RWPE2 (cell line): ENCODE results near the gene MBNL2.

ENCODE experiments used
- ATAC-seq: fragments of 200-7000 bp; cut with Tn5 transposase; 3 replicates; pipeline ENCODE4 v1.9.1; 2021; ENCODE audit warnings: low read depth
- DNase-seq: peaks from one replicate; pipeline ENCODE4 v3.0.0-alpha.2; 2020; ENCODE audit warnings: low spot score
- H3K27ac ChIP-seq: fragments of 450-650 bp; 2 replicates; pipeline ENCODE4 v1.5.1; 2017; ENCODE audit warnings: mild to moderate bottlenecking; ENCODE audit not compliant: poor library complexity, severe bottlenecking
- H3K27me3 ChIP-seq: fragments of 250-450 bp; sonication (Bioruptor Pico); 2 replicates; pipeline ENCODE4 v1.5.1; 2021; ENCODE audit warnings: mild to moderate bottlenecking, moderate library complexity; ENCODE audit not compliant: insufficient read depth, poor library complexity, severe bottlenecking
- H3K36me3 ChIP-seq: fragments of 250-450 bp; sonication (Bioruptor Pico); 2 replicates; pipeline ENCODE4 v1.5.1; 2020; ENCODE audit warnings: low read depth, mild to moderate bottlenecking, moderate library complexity
- H3K4me1 ChIP-seq: fragments of 250-450 bp; sonication (Bioruptor Pico); 2 replicates; pipeline ENCODE4 v1.5.1; 2021; ENCODE audit warnings: mild to moderate bottlenecking, moderate library complexity; ENCODE audit not compliant: insufficient read depth, poor library complexity, severe bottlenecking
- H3K4me3 ChIP-seq: fragments of 250-450 bp; sonication (Bioruptor Pico); 2 replicates; pipeline ENCODE4 v1.5.1; 2021; ENCODE audit warnings: mild to moderate bottlenecking, moderate library complexity; ENCODE audit not compliant: severe bottlenecking
- H3K9me3 ChIP-seq: fragments of 250-450 bp; sonication (Bioruptor Pico); 2 replicates; pipeline ENCODE4 v1.5.1; 2021; ENCODE audit warnings: mild to moderate bottlenecking, moderate library complexity; ENCODE audit not compliant: severe bottlenecking
- CTCF ChIP-seq: fragments of 450-650 bp; IDR thresholded peaks from one replicate; pipeline ENCODE4 v1.5.1; 2017; ENCODE audit warnings: mild to moderate bottlenecking, moderate library complexity; ENCODE audit not compliant: poor library complexity, severe bottlenecking

Gene MBNL2

GRCh38 chr13:97221046-97221445, 1.1 kb upstream of the MBNL2 start:
- no peak for TF ChIP-seq CTCF
- peaks cover 18% of the 10 kb centered on the region for H3K4me1 ChIP-seq
- H3K36me3 ChIP-seq: no peaks in the 10 kb centered on the region
- no peak overlapping the region for H3K4me3 ChIP-seq
- ATAC-seq (no peak), DNase-seq (no peak)
- H3K9me3 ChIP-seq: no peaks in the 10 kb centered on the region
- no peaks in the 10 kb centered on the region for H3K27me3 ChIP-seq
- peak overlapping the region; percentile 70 for H3K27ac ChIP-seq

DNA sequence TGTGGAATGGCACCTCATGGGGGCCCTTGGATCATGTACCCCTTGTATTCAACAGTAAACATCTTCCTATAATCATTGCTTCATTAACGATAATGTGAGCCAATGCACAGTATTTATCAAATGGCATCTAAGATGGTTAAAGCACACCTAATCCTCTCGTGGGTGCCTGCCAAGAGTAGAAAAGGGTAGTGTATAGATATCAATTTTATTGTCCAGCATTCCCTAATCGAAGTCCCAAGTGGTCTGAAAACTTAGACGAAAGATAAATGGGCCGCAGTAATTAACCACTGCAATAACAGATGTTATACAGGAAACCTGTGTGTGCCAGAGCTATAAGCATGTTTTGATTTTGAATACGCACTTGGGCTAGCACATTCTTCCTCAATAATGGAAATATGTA, 667 bp upstream of the MBNL2 start:
- no peak for TF ChIP-seq CTCF
- H3K27me3 ChIP-seq: no peaks in the 10 kb centered on the region
- DNase-seq (no peak), ATAC-seq (no peak)
- H3K4me3 ChIP-seq: peak overlapping the region; percentile 50
- H3K27ac ChIP-seq: peak overlapping the region; percentile 70
- H3K9me3 ChIP-seq: no peaks in the 10 kb centered on the region
- peaks cover 22% of the 10 kb centered on the region for H3K4me1 ChIP-seq
- no peaks in the 10 kb centered on the region for H3K36me3 ChIP-seq

DNA sequence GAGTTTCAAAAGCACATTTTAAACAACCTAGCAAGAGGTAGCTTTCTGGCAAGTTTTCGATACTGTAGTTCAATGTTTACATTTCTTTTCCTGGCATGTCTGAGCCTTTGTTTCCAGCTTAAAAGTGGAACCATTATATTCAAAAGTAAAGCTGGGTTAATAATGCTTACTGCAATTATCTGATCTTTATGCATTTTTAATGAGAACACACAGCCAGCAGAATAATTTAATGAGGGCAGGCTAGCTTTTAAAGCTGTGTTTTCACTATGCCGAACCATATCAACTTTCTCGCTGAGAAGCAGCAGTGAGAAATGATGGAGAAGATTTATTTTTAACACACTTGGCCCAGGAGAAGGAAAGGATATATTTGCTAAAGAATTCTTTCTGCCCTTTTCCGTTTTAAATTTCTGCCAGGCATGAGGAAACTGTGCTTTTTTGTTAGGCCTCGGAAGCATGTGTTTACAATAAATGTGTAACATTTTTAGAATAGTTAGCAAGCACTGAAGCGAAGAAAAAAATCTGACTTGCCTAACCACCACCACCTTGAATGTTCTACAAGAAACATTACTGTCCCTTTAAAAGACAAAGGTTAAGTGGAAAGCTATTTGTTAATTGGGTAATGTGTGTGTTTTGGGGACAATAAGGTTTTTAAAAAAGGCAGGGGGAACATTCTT, 1.0 kb downstream of the MBNL2 start:
- Histone ChIP-seq H3K27me3 (no peaks in the 10 kb centered on the region), H3K4me1 (peaks cover 24% of the 10 kb centered on the region), H3K36me3 (no peaks in the 10 kb centered on the region), H3K9me3 (no peaks in the 10 kb centered on the region), H3K4me3 (peak overlapping the region; percentile 50), H3K27ac (peak overlapping the region; percentile 70)
- ATAC-seq (no peak), DNase-seq (no peak)
- no peak for TF ChIP-seq CTCF

GRCh38 chr13:97223711-97224541, 1.8 kb downstream of the MBNL2 start:
- Histone ChIP-seq H3K36me3 (peaks cover 4% of the 10 kb centered on the region; the same call in 1 of the 2 replicates), H3K9me3 (no peaks in the 10 kb centered on the region), H3K27me3 (no peaks in the 10 kb centered on the region), H3K4me3 (peak overlapping the region; percentile 50), H3K27ac (peak overlapping the region; percentile 70), H3K4me1 (peaks cover 28% of the 10 kb centered on the region)
- ATAC-seq (peak; percentile 37), DNase-seq (no peak)
- no peak for TF ChIP-seq CTCF
